GM23338 (cell line): ENCODE measurements around the gene LMF1. TPM values are rescaled to one million over a fixed set of nuclear protein-coding genes. Genes with fewer than 3 reads are reported as not detected.

Source experiments
- ATAC-seq: fragments of 200-7000 bp; cut with Tn5 transposase; 3 replicates; pipeline ENCODE4 v1.9.1; 2020
- DNase-seq: peaks from one replicate; pipeline ENCODE4 v3.0.0-alpha.2; 2015; ENCODE audit warnings: low spot score
- H2AFZ ChIP-seq: fragments of 200-600 bp; sonication (generic); 2 replicates; pipeline ENCODE4 v1.8.0; 2016; ENCODE audit warnings: antibody characterized with exemption, mild to moderate bottlenecking, moderate library complexity
- H3F3A ChIP-seq: fragments of 200-600 bp; sonication (generic); replicated peaks from 2 replicates; pipeline ENCODE4 v1.8.0; 2017; ENCODE audit warnings: antibody characterized with exemption, mixed run types, low read depth
- H3K27ac ChIP-seq: fragments of 200-600 bp; sonication (generic); 2 replicates; pipeline ENCODE4 v1.6.1; 2016; ENCODE audit warnings: low read depth
- H3K27me3 ChIP-seq: fragments of 200-600 bp; sonication (generic); 2 replicates; pipeline ENCODE4 v1.8.0; 2016; ENCODE audit warnings: mild to moderate bottlenecking, mixed run types, moderate library complexity; ENCODE audit not compliant: insufficient read depth
- H3K36me3 ChIP-seq: fragments of 200-600 bp; sonication (generic); 2 replicates; pipeline ENCODE4 v1.8.0; 2016; ENCODE audit warnings: mild to moderate bottlenecking; ENCODE audit not compliant: insufficient read depth
- H3K4me1 ChIP-seq: fragments of 200-600 bp; sonication (generic); 2 replicates; pipeline ENCODE4 v1.8.0; 2016; ENCODE audit warnings: mild to moderate bottlenecking, moderate library complexity; ENCODE audit not compliant: insufficient read depth
- H3K4me2 ChIP-seq: fragments of 200-600 bp; sonication (generic); 2 replicates; pipeline ENCODE4 v1.7.1; 2017; ENCODE audit warnings: mixed run types
- H3K4me3 ChIP-seq: fragments of 200-600 bp; sonication (generic); 2 replicates; pipeline ENCODE4 v1.6.1; 2016; ENCODE audit warnings: mixed run types
- H3K79me2 ChIP-seq: fragments of 200-600 bp; sonication (generic); replicated peaks from 2 replicates; pipeline ENCODE4 v1.8.0; 2017; ENCODE audit warnings: mild to moderate bottlenecking; ENCODE audit not compliant: insufficient read depth
- H3K9me2 ChIP-seq: fragments of 200-600 bp; sonication (generic); 2 replicates; pipeline ENCODE4 v1.8.0; 2017; ENCODE audit not compliant: insufficient read depth
- H4K20me1 ChIP-seq: fragments of 200-600 bp; sonication (generic); replicated peaks from 2 replicates; pipeline ENCODE4 v1.8.0; 2017; ENCODE audit warnings: mild to moderate bottlenecking; ENCODE audit not compliant: insufficient read depth
- H3K27ac Mint-ChIP-seq: 2 replicates; pipeline ENCODE4 v1.8.0; 2020; ENCODE audit warnings: inconsistent platforms, mild to moderate bottlenecking, moderate library complexity, mixed read lengths
- H3K27me3 Mint-ChIP-seq: 3 replicates; pipeline ENCODE4 v1.8.0; 2022; ENCODE audit warnings: low read depth, mild to moderate bottlenecking, moderate library complexity, mixed read lengths, inconsistent platforms; ENCODE audit not compliant: insufficient read depth, poor library complexity
- H3K36me3 Mint-ChIP-seq: 3 replicates; pipeline ENCODE4 v1.8.0; 2021; ENCODE audit warnings: low read depth, mild to moderate bottlenecking, inconsistent platforms, moderate library complexity, mixed read lengths
- H3K4me1 Mint-ChIP-seq: 3 replicates; pipeline ENCODE4 v1.8.0; 2020; ENCODE audit warnings: mild to moderate bottlenecking, inconsistent platforms, mixed read lengths
- H3K4me3 Mint-ChIP-seq: 3 replicates; pipeline ENCODE4 v1.8.0; 2021; ENCODE audit warnings: moderate library complexity, mild to moderate bottlenecking, inconsistent platforms, mixed read lengths
- H3K9me3 Mint-ChIP-seq: 3 replicates; pipeline ENCODE4 v1.8.0; 2020; ENCODE audit warnings: moderate library complexity, mild to moderate bottlenecking, inconsistent platforms, mixed read lengths
- CREB1 ChIP-seq: fragments of 250-450 bp; sonication (Bioruptor Pico); IDR thresholded peaks from 2 replicates; pipeline ENCODE4 v1.5.0; 2020; ENCODE audit warnings: low read depth, mild to moderate bottlenecking, moderate library complexity
- CTCF ChIP-seq, 2 experiments: fragments of 200-600 bp in 1 of 2; sonication (generic) in 1 of 2; conservative IDR thresholded peaks; 2 replicates each; pipeline versions ENCODE4 v1.5.1 to v1.6.1; 2016 to 2017; ENCODE audit warnings: antibody characterized with exemption in 2 of 2, low read depth in 2 of 2, mild to moderate bottlenecking in 2 of 2, moderate library complexity in 1 of 2
- ETS1 ChIP-seq: IDR thresholded peaks from 2 replicates; pipeline ENCODE4 v1.6.1; 2016; ENCODE audit warnings: antibody characterized with exemption
- EZH2 ChIP-seq: fragments of 200-600 bp; sonication (generic); IDR thresholded peaks from one replicate; pipeline ENCODE4 v1.8.0; 2017; ENCODE audit warnings: antibody characterized with exemption, mild to moderate bottlenecking, low read depth; ENCODE audit not compliant: unreplicated experiment
- EZH2phosphoT487 ChIP-seq: fragments of 200-600 bp; sonication (generic); IDR thresholded peaks from one replicate; pipeline ENCODE4 v1.8.1; 2018; ENCODE audit warnings: antibody characterized with exemption; ENCODE audit not compliant: unreplicated experiment
- JUNB ChIP-seq: IDR thresholded peaks from one replicate; pipeline ENCODE4 v1.6.1; 2016; ENCODE audit warnings: antibody characterized with exemption; ENCODE audit not compliant: unreplicated experiment
- NANOG ChIP-seq: IDR thresholded peaks from 2 replicates; pipeline ENCODE4 v1.6.1; 2016; ENCODE audit warnings: antibody characterized with exemption, borderline replicate concordance
- POLR2AphosphoS5 ChIP-seq: IDR thresholded peaks from 2 replicates; pipeline ENCODE4 v1.6.1; 2016; ENCODE audit warnings: antibody characterized with exemption, low read depth
- REST ChIP-seq: IDR thresholded peaks from one replicate; pipeline ENCODE4 v1.6.1; 2018; ENCODE audit warnings: antibody characterized with exemption; ENCODE audit not compliant: unreplicated experiment
- STAT1 ChIP-seq: IDR thresholded peaks from one replicate; pipeline ENCODE4 v1.6.1; 2016; ENCODE audit warnings: antibody characterized with exemption; ENCODE audit not compliant: unreplicated experiment
- ZNF114 ChIP-seq: fragments of 250-450 bp; sonication (Bioruptor Pico); IDR thresholded peaks from 2 replicates; pipeline ENCODE4 v1.5.0; 2020; ENCODE audit warnings: mild to moderate bottlenecking, moderate library complexity
- ZNF331 ChIP-seq: fragments of 250-450 bp; sonication (Bioruptor Pico); IDR thresholded peaks from 2 replicates; pipeline ENCODE4 v1.5.0; 2020; ENCODE audit warnings: low read depth, mild to moderate bottlenecking, moderate library complexity
- ZNF462 ChIP-seq: fragments of 250-450 bp; sonication (Bioruptor Pico); IDR thresholded peaks from 2 replicates; pipeline ENCODE4 v1.5.0; 2020; ENCODE audit warnings: mild to moderate bottlenecking, moderate library complexity
- polyA plus RNA-seq: library from polyadenylated mRNA; unstranded; fragments of >200 nt; fragmentation: Nextera tagmentation; extraction: Ambion mirVana; gene quantifications from 2 replicates; pipeline ENCODE4 v1.2.1, GENCODE V29; 2016
- total RNA-seq: library from RNA; depleted of rRNA; stranded (reverse); fragments of >200 nt; shearing (Covaris generic); gene quantifications from 2 replicates; pipeline ENCODE4 v1.2.3, GENCODE V29; 2014

LMF1 gene
- total and polyA plus RNA-seq, 2 experiments from 2014 or later = 4.2 to 10.1 TPM

GRCh38 chr16:935684-936083 lies 35.1 kb downstream of the LMF1 start:
- Histone ChIP-seq H3K4me3 (no peak overlapping the region), H4K20me1 (no peaks in the 10 kb centered on the region), H3K79me2 (no peaks in the 10 kb centered on the region), H3K36me3 (no peaks in the 10 kb centered on the region), H3K4me2 (no peak overlapping the region), H3K9me2 (no peaks in the 10 kb centered on the region), H3K4me1 (no peaks in the 10 kb centered on the region), H3K27ac (no peak overlapping the region), H3F3A (no peaks in the 10 kb centered on the region), H3K27me3 (no peaks in the 10 kb centered on the region), H2AFZ (no peak overlapping the region)
- DNase-seq = no peak
- Mint-ChIP-seq H3K4me1 (no peaks in the 10 kb centered on the region; the same call in 2 of the 3 replicates), H3K27ac (no peak overlapping the region), H3K27me3 (peaks cover 7% of the 10 kb centered on the region), H3K9me3 (no peaks in the 10 kb centered on the region; the same call in none of the 3 replicates), H3K4me3 (no peak overlapping the region), H3K36me3 (no peaks in the 10 kb centered on the region)
- no peak for ATAC-seq
- TF ChIP-seq EZH2 (no peak), EZH2phosphoT487 (no peak), CTCF (conservative IDR thresholded peaks at IDR 0.05; ENCODE audit: low read depth in 2 of 2) (no peak), ZNF114 (CRISPR knock-in tag) (no peak), NANOG (no peak), STAT1 (no peak), REST (no peak), ETS1 (no peak), ZNF462 (CRISPR knock-in tag) (no peak), POLR2AphosphoS5 (no peak), ZNF331 (CRISPR knock-in tag) (no peak), JUNB (no peak), CREB1 (CRISPR knock-in tag) (no peak)
